ENCODE measurements around the gene CNBP. TPM values are rescaled to one million over a fixed set of nuclear protein-coding genes. Genes with fewer than 3 reads are reported as not detected.

Gene CNBP
- total and polyA plus RNA-seq, 2 of the 13 experiments (the other 11 are each of a cell fraction or from before 2014, with no cell fraction given): 282 to 354 TPM

DNA sequence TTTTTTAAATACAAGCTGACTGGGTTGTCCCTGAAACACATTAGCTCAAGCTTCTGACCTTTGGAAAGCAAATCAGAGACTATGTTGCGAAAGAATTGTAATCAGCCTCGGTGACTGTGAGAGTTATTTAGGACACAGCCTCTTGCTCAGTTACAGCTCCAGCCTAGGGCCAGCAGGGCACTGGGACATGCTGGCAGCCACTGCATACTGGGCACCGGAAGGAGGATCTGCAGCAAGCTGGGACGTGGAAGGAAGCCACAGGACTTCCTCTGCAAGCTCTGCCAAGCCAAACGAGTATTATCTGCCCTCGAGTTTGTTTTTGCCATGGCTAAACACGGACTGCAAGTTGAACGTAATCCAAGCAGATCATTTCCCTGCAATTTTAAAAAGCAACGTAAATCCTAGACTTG is 41.3 kb upstream of the CNBP start (continued):
- TF ChIP-seq, protein P1, sequence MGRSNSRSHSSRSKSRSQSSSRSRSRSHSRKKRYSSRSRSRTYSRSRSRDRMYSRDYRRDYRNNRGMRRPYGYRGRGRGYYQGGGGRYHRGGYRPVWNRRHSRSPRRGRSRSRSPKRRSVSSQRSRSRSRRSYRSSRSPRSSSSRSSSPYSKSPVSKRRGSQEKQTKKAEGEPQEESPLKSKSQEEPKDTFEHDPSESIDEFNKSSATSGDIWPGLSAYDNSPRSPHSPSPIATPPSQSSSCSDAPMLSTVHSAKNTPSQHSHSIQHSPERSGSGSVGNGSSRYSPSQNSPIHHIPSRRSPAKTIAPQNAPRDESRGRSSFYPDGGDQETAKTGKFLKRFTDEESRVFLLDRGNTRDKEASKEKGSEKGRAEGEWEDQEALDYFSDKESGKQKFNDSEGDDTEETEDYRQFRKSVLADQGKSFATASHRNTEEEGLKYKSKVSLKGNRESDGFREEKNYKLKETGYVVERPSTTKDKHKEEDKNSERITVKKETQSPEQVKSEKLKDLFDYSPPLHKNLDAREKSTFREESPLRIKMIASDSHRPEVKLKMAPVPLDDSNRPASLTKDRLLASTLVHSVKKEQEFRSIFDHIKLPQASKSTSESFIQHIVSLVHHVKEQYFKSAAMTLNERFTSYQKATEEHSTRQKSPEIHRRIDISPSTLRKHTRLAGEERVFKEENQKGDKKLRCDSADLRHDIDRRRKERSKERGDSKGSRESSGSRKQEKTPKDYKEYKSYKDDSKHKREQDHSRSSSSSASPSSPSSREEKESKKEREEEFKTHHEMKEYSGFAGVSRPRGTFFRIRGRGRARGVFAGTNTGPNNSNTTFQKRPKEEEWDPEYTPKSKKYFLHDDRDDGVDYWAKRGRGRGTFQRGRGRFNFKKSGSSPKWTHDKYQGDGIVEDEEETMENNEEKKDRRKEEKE (IDR thresholded peaks at IDR 0.05): no peak
- TF ChIP-seq ZNF530 (CRISPR knock-in tag; IDR thresholded peaks at IDR 0.05; ENCODE audit: low read depth) (no peak), SIN3A (IDR thresholded peaks at IDR 0.05; ENCODE audit: borderline replicate concordance, low read depth, low read length) (no peak), ZNF891 (CRISPR knock-in tag; IDR thresholded peaks at IDR 0.05) (no peak), ZNF7 (CRISPR knock-in tag; IDR thresholded peaks at IDR 0.05) (no peak), NFATC3 (CRISPR knock-in tag; IDR thresholded peaks at IDR 0.05) (no peak), KLF15 (CRISPR knock-in tag; IDR thresholded peaks at IDR 0.05; ENCODE audit: borderline replicate concordance) (no peak), ZNF660 (CRISPR knock-in tag; IDR thresholded peaks at IDR 0.05; ENCODE audit: borderline replicate concordance, low read depth) (no peak), GZF1 (CRISPR knock-in tag; IDR thresholded peaks at IDR 0.05) (no peak), DPF2 (CRISPR knock-in tag; IDR thresholded peaks at IDR 0.05; ENCODE audit: borderline replicate concordance, low read depth) (peak; percentile 81), ESRRA (CRISPR knock-in tag; IDR thresholded peaks at IDR 0.05; ENCODE audit: low read depth) (peak; percentile 62; the same call in 1 of the 2 replicates), ZNF180 (CRISPR knock-in tag; IDR thresholded peaks at IDR 0.05; ENCODE audit: borderline replicate concordance, low read depth) (no peak), ZNF780A (CRISPR knock-in tag; IDR thresholded peaks at IDR 0.05) (no peak), GFI1 (CRISPR knock-in tag; IDR thresholded peaks at IDR 0.05; ENCODE audit: borderline replicate concordance) (peak; percentile 86; the same call in 1 of the 2 replicates), ZNF230 (CRISPR knock-in tag; IDR thresholded peaks at IDR 0.05) (no peak), FOXJ3 (CRISPR knock-in tag; IDR thresholded peaks at IDR 0.05; ENCODE audit: borderline replicate concordance) (0 out of 2 replicates have a peak, but pooled peaks have one; percentile 42)
- TF ChIP-seq, protein P2, sequence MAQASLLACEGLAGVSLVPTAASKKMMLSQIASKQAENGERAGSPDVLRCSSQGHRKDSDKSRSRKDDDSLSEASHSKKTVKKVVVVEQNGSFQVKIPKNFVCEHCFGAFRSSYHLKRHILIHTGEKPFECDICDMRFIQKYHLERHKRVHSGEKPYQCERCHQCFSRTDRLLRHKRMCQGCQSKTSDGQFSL (CRISPR knock-in tag; IDR thresholded peaks at IDR 0.05): no peak
- TF ChIP-seq, protein P3, sequence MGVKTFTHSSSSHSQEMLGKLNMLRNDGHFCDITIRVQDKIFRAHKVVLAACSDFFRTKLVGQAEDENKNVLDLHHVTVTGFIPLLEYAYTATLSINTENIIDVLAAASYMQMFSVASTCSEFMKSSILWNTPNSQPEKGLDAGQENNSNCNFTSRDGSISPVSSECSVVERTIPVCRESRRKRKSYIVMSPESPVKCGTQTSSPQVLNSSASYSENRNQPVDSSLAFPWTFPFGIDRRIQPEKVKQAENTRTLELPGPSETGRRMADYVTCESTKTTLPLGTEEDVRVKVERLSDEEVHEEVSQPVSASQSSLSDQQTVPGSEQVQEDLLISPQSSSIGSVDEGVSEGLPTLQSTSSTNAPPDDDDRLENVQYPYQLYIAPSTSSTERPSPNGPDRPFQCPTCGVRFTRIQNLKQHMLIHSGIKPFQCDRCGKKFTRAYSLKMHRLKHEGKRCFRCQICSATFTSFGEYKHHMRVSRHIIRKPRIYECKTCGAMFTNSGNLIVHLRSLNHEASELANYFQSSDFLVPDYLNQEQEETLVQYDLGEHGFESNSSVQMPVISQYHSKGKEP (CRISPR knock-in tag; IDR thresholded peaks at IDR 0.05): no peak
- TF ChIP-seq, protein P4, sequence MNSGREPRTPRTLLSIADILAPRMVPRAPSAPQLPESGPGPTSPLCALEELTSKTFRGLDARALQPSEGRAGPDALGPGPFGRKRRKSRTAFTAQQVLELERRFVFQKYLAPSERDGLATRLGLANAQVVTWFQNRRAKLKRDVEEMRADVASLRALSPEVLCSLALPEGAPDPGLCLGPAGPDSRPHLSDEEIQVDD (CRISPR knock-in tag; IDR thresholded peaks at IDR 0.05; ENCODE audit: borderline replicate concordance): no peak
- TF ChIP-seq, protein P5, sequence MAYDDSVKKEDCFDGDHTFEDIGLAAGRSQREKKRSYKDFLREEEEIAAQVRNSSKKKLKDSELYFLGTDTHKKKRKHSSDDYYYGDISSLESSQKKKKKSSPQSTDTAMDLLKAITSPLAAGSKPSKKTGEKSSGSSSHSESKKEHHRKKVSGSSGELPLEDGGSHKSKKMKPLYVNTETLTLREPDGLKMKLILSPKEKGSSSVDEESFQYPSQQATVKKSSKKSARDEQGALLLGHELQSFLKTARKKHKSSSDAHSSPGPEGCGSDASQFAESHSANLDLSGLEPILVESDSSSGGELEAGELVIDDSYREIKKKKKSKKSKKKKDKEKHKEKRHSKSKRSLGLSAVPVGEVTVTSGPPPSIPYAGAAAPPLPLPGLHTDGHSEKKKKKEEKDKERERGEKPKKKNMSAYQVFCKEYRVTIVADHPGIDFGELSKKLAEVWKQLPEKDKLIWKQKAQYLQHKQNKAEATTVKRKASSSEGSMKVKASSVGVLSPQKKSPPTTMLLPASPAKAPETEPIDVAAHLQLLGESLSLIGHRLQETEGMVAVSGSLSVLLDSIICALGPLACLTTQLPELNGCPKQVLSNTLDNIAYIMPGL (CRISPR knock-in tag; IDR thresholded peaks at IDR 0.05; ENCODE audit: borderline replicate concordance in 1 of 2, low read depth in 1 of 2): peak; percentile 29 to 51; a peak in 2 of 4 replicates
- TF ChIP-seq, protein P6, sequence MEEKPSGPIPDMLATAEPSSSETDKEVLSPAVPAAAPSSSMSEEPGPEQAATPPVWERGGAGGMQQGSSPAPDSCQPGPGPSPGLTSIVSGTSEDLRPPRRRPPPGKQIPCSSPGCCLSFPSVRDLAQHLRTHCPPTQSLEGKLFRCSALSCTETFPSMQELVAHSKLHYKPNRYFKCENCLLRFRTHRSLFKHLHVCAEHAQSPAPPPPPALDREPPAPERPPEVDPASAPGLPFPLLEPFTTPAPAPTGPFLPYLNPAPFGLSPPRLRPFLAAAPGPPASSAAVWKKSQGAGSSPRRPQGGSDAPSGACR (CRISPR knock-in tag; IDR thresholded peaks at IDR 0.05): no peak

Data from HepG2 (cell line).